Measurements from ENCODE around the gene ZMIZ1. TPM values are rescaled to one million over a fixed set of nuclear protein-coding genes. Genes with fewer than 3 reads are reported as not detected.

Gene ZMIZ1
- polyA plus RNA-seq, 3 donors = 3.3 to 64.6 (median 8.9) TPM

- Histone ChIP-seq H3K4me2 (replicated peaks; ENCODE audit: extremely low read depth, low read length, poor library complexity, severe bottlenecking) (no peak overlapping the region), H3K4me1 (ENCODE audit: control insufficient read depth in 1 of 2, insufficient read depth in 2 of 2, low read length in 2 of 2) (no peaks in the 10 kb centered on the region), H3K27me3 (ENCODE audit: control insufficient read depth in 2 of 2, insufficient read depth in 2 of 2, low read length in 2 of 2) (no peaks in the 10 kb centered on the region), H3K4me3 (replicated peaks in 1 of 3; ENCODE audit: low read depth in 2 of 3, low read length in 3 of 3) (no peak overlapping the region), H3K79me2 (ENCODE audit: insufficient read depth, low read length) (no peaks in the 10 kb centered on the region), H2AFZ (ENCODE audit: insufficient read depth, low read depth, low read length, poor library complexity, severe bottlenecking) (no peak overlapping the region), H3K9me3 (replicated peaks in 1 of 2; ENCODE audit: control insufficient read depth in 1 of 2, insufficient read depth in 1 of 2, low read length in 2 of 2) (no peaks in the 10 kb centered on the region), H3K36me3 (replicated peaks in 1 of 2; ENCODE audit: control insufficient read depth in 1 of 2, insufficient read depth in 2 of 2, low read length in 2 of 2) (peaks cover 69 to 93% of the 10 kb centered on the region in 2 donors), H4K20me1 (ENCODE audit: insufficient read depth, low read length) (peaks cover 82% of the 10 kb centered on the region), H3K27ac (ENCODE audit: low read depth in 1 of 2, low read length in 2 of 2) (no peak overlapping the region), H3K9ac (ENCODE audit: insufficient read depth, low read length, poor library complexity, severe bottlenecking) (no peak overlapping the region)
- no peak overlapping the region for H3K4me3 Mint-ChIP-seq
- intact Hi-C loops (cut with micrococcal nuclease) = no loop called here
- H3K27ac Mint-ChIP-seq = no peak overlapping the region
- DNase-seq = no peak
- no peaks in the 10 kb centered on the region for H3K9me3 Mint-ChIP-seq
- WGBS (ENCODE audit: insufficient coverage) = 98% methylated on average over 13 of the region's 15 CpGs
- TF ChIP-seq CTCF (IDR thresholded peaks at IDR 0.05) = no peak
- peaks cover 73 to 95% of the 10 kb centered on the region in 2 donors for H3K36me3 Mint-ChIP-seq
- H3K4me1 Mint-ChIP-seq = no peaks in the 10 kb centered on the region
- H3K27me3 Mint-ChIP-seq (ENCODE audit: low read depth in 3 of 3) = no peaks in the 10 kb centered on the region
Measured at GRCh38 chr10:79208251-79208983, 139.7 kb downstream of the ZMIZ1 start.

GRCh38 chr10:79209340-79209739, 140.6 kb downstream of the ZMIZ1 start:
- no peaks in the 10 kb centered on the region for H3K9me3 ChIP-seq (replicated peaks in 1 of 2; ENCODE audit: control insufficient read depth in 1 of 2, insufficient read depth in 1 of 2, low read length in 2 of 2)
- intact Hi-C loops (cut with micrococcal nuclease) = no loop called here
- no peaks in the 10 kb centered on the region for H3K27me3 ChIP-seq (ENCODE audit: control insufficient read depth in 2 of 2, insufficient read depth in 2 of 2, low read length in 2 of 2)
- peaks cover 82% of the 10 kb centered on the region for H4K20me1 ChIP-seq (ENCODE audit: insufficient read depth, low read length)
- no peak overlapping the region for H3K4me2 ChIP-seq (replicated peaks; ENCODE audit: extremely low read depth, low read length, poor library complexity, severe bottlenecking)
- Mint-ChIP-seq H3K27me3 (ENCODE audit: low read depth in 3 of 3) (no peaks in the 10 kb centered on the region), H3K4me1 (no peaks in the 10 kb centered on the region), H3K27ac (peak overlapping the region in 2 of 7 donors; percentile 17 to 54), H3K4me3 (no peak overlapping the region), H3K36me3 (peaks cover 73 to 95% of the 10 kb centered on the region in 2 donors), H3K9me3 (no peaks in the 10 kb centered on the region)
- H3K4me3 ChIP-seq (replicated peaks in 1 of 3; ENCODE audit: low read depth in 2 of 3, low read length in 3 of 3) = no peak overlapping the region
- no peak for DNase-seq
- no peaks in the 10 kb centered on the region for H3K79me2 ChIP-seq (ENCODE audit: insufficient read depth, low read length)
- H2AFZ ChIP-seq (ENCODE audit: insufficient read depth, low read depth, low read length, poor library complexity, severe bottlenecking) = no peak overlapping the region
- H3K36me3 ChIP-seq (replicated peaks in 1 of 2; ENCODE audit: control insufficient read depth in 1 of 2, insufficient read depth in 2 of 2, low read length in 2 of 2) = peaks cover 67 to 93% of the 10 kb centered on the region in 2 donors
- no peaks in the 10 kb centered on the region for H3K4me1 ChIP-seq (ENCODE audit: control insufficient read depth in 1 of 2, insufficient read depth in 2 of 2, low read length in 2 of 2)
- no peak overlapping the region for H3K9ac ChIP-seq (ENCODE audit: insufficient read depth, low read length, poor library complexity, severe bottlenecking)
- no peak overlapping the region for H3K27ac ChIP-seq (ENCODE audit: low read depth in 1 of 2, low read length in 2 of 2)
- no peak for TF ChIP-seq CTCF (IDR thresholded peaks at IDR 0.05)
- WGBS (ENCODE audit: insufficient coverage) = 93% methylated on average over 6 of the region's 10 CpGs
